ENCODE data around the gene OXCT1. TPM values are rescaled to one million over a fixed set of nuclear protein-coding genes. Genes with fewer than 3 reads are reported as not detected.

OXCT1 gene
- total and polyA plus RNA-seq, 9 of the 15 experiments (the other 6 are each of a cell fraction or from before 2014, with no cell fraction given): 24.7 to 61.2 (median 41.9) TPM

DNA sequence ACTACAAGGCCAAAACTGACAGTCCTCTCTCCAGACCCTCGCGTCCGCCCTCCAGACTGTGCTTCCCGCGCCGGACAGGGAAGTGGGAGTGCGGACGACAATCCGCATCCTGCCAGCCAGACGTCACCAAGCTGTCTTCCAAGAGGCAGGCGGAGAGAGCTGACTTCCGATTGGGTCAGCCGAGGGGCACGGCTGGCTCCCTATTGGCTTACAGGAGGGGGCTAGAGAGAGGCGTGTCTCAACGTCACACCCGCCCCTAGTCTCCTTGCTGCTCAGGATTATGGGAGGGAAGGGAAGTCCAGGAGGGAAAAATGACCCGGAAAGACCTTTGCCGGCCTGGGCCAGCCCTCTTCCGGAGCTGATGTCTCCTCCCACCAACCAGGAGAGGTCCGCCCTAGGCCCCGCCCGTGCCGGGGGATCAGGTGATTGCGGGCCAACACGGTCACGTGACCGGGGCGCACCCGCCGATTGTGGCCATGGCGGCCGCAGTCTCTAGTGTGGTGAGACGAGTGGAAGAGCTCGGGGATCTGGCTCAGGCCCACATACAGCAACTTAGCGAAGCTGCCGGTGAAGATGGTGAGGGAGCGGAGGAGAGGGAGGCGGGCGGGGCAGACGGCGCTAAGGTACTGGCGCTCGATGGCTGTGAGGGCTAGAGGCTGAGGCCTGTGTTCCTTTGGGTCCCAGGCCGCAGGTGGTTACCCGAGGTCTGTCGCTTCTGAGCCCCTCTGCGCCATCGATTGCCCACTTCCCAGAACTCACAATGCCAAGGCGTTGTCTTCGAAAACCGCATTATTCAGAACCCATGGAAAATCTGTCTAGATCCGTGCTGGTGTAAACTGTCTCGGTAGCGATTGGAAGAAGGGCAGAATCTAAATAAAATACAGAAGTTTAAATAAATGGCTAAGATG lies 33.9 kb upstream of the OXCT1 start, which contains the start of gene RIMOC1 (continued):
- TF ChIP-seq, protein P1, sequence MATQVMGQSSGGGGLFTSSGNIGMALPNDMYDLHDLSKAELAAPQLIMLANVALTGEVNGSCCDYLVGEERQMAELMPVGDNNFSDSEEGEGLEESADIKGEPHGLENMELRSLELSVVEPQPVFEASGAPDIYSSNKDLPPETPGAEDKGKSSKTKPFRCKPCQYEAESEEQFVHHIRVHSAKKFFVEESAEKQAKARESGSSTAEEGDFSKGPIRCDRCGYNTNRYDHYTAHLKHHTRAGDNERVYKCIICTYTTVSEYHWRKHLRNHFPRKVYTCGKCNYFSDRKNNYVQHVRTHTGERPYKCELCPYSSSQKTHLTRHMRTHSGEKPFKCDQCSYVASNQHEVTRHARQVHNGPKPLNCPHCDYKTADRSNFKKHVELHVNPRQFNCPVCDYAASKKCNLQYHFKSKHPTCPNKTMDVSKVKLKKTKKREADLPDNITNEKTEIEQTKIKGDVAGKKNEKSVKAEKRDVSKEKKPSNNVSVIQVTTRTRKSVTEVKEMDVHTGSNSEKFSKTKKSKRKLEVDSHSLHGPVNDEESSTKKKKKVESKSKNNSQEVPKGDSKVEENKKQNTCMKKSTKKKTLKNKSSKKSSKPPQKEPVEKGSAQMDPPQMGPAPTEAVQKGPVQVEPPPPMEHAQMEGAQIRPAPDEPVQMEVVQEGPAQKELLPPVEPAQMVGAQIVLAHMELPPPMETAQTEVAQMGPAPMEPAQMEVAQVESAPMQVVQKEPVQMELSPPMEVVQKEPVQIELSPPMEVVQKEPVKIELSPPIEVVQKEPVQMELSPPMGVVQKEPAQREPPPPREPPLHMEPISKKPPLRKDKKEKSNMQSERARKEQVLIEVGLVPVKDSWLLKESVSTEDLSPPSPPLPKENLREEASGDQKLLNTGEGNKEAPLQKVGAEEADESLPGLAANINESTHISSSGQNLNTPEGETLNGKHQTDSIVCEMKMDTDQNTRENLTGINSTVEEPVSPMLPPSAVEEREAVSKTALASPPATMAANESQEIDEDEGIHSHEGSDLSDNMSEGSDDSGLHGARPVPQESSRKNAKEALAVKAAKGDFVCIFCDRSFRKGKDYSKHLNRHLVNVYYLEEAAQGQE (IDR thresholded peaks at IDR 0.05; ENCODE audit: borderline replicate concordance): peak; percentile 95
- TF ChIP-seq, protein P1 (CRISPR knock-in tag; IDR thresholded peaks at IDR 0.05; ENCODE audit: low read depth): peak; percentile 88; the same call in 1 of the 2 replicates
- TF ChIP-seq, protein P2, sequence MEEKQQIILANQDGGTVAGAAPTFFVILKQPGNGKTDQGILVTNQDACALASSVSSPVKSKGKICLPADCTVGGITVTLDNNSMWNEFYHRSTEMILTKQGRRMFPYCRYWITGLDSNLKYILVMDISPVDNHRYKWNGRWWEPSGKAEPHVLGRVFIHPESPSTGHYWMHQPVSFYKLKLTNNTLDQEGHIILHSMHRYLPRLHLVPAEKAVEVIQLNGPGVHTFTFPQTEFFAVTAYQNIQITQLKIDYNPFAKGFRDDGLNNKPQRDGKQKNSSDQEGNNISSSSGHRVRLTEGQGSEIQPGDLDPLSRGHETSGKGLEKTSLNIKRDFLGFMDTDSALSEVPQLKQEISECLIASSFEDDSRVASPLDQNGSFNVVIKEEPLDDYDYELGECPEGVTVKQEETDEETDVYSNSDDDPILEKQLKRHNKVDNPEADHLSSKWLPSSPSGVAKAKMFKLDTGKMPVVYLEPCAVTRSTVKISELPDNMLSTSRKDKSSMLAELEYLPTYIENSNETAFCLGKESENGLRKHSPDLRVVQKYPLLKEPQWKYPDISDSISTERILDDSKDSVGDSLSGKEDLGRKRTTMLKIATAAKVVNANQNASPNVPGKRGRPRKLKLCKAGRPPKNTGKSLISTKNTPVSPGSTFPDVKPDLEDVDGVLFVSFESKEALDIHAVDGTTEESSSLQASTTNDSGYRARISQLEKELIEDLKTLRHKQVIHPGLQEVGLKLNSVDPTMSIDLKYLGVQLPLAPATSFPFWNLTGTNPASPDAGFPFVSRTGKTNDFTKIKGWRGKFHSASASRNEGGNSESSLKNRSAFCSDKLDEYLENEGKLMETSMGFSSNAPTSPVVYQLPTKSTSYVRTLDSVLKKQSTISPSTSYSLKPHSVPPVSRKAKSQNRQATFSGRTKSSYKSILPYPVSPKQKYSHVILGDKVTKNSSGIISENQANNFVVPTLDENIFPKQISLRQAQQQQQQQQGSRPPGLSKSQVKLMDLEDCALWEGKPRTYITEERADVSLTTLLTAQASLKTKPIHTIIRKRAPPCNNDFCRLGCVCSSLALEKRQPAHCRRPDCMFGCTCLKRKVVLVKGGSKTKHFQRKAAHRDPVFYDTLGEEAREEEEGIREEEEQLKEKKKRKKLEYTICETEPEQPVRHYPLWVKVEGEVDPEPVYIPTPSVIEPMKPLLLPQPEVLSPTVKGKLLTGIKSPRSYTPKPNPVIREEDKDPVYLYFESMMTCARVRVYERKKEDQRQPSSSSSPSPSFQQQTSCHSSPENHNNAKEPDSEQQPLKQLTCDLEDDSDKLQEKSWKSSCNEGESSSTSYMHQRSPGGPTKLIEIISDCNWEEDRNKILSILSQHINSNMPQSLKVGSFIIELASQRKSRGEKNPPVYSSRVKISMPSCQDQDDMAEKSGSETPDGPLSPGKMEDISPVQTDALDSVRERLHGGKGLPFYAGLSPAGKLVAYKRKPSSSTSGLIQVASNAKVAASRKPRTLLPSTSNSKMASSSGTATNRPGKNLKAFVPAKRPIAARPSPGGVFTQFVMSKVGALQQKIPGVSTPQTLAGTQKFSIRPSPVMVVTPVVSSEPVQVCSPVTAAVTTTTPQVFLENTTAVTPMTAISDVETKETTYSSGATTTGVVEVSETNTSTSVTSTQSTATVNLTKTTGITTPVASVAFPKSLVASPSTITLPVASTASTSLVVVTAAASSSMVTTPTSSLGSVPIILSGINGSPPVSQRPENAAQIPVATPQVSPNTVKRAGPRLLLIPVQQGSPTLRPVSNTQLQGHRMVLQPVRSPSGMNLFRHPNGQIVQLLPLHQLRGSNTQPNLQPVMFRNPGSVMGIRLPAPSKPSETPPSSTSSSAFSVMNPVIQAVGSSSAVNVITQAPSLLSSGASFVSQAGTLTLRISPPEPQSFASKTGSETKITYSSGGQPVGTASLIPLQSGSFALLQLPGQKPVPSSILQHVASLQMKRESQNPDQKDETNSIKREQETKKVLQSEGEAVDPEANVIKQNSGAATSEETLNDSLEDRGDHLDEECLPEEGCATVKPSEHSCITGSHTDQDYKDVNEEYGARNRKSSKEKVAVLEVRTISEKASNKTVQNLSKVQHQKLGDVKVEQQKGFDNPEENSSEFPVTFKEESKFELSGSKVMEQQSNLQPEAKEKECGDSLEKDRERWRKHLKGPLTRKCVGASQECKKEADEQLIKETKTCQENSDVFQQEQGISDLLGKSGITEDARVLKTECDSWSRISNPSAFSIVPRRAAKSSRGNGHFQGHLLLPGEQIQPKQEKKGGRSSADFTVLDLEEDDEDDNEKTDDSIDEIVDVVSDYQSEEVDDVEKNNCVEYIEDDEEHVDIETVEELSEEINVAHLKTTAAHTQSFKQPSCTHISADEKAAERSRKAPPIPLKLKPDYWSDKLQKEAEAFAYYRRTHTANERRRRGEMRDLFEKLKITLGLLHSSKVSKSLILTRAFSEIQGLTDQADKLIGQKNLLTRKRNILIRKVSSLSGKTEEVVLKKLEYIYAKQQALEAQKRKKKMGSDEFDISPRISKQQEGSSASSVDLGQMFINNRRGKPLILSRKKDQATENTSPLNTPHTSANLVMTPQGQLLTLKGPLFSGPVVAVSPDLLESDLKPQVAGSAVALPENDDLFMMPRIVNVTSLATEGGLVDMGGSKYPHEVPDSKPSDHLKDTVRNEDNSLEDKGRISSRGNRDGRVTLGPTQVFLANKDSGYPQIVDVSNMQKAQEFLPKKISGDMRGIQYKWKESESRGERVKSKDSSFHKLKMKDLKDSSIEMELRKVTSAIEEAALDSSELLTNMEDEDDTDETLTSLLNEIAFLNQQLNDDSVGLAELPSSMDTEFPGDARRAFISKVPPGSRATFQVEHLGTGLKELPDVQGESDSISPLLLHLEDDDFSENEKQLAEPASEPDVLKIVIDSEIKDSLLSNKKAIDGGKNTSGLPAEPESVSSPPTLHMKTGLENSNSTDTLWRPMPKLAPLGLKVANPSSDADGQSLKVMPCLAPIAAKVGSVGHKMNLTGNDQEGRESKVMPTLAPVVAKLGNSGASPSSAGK (IDR thresholded peaks at IDR 0.05): peak; percentile 83
- TF ChIP-seq RBFOX2 (IDR thresholded peaks at IDR 0.05; ENCODE audit: low read depth, low read length) (peak; percentile 99), DNMT1 (IDR thresholded peaks at IDR 0.05) (0 out of 2 replicates have a peak, but pooled peaks have one; percentile 70), CAMTA2 (CRISPR knock-in tag; conservative IDR thresholded peaks at IDR 0.05) (no peak), ZBTB1 (CRISPR knock-in tag; IDR thresholded peaks at IDR 0.05; ENCODE audit: borderline replicate concordance, low read depth) (no peak; the same call in 1 of the 2 replicates)

Data from K562 (cell line).